ENCODE data around the gene CDHR5.
"Not testable (repeated sequence)": the region's sequence is repeated elsewhere in the genome, so short reads cannot be mapped to it uniquely, and the experiment has no call there.

Gene CDHR5

DNA sequence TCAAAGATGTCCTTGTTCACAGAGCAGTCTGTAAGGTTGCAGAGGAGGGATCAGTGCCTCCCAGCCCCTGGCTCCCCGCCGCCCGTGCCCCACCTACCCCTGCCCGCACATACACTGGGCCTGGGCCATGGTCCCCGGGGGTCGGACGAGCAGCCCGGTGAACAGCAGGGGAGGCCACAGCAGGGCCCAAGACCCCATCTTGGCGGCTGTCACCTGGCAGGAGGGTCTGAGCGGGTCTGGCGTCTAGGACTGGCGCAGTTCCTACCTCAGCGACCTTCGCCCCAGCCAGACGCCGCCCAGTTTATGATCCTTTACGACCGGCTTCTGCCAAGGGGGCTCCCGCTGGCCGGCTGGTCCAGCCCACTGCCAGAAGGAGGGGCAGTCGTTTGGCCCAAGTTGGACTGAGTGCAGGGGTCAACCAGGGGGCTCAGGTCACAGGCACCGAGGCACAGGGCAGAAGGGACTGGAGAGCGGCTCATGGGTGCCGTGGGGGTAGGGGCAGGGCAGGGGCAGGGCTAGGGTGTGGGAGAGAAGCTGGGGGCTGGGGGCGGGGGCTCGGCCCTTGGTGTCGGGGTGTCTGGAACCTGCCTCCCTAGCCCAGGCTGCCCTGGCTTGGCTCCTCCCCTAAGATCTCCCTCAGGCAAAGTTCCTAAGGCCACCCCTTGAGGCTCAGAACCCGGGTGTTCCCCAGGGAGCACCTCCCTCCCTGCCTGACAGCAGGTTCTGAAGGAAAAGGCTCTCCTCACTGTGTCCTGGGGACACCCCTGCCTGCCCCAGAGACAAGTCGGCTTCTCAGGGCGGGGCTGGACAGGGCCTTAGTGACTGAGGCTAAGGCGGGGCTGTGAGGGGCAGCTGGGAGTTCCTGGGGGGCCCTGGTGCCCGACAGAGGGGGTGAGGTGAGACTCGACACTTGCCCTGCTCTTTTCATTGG, at the start of gene CDHR5:
Gene CDHR5, minus strand, starts transcription at position 251 of the 931 bp plus-strand sequence. Its CDS starts 53 bp downstream, at position 198.
- DNase-seq = no peak

DNA sequence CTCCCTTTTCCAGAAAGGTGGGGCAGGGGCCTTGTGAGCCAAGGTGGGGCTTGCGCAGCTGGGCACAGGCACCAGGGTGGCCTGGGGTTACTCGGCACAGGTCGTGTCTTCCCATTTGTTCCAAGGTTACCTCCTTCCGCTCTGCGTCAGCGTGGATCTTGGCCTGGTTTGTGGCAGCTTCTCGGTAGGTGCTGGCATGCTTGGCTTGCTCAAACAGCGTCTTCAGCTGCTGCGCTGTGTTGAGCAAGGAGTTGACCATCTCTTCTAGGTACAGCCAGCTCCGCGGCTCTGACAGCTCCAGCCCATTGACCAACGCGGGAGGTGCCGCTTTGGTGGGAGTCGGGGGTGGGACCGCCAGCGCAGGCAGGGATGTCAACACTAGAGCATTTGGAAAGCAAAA, 49.7 kb upstream of the CDHR5 start:
- DNase-seq = no peak

GRCh38 chr11:673866-674265, 49.1 kb upstream of the CDHR5 start:
- DNase-seq = no peak

DNA sequence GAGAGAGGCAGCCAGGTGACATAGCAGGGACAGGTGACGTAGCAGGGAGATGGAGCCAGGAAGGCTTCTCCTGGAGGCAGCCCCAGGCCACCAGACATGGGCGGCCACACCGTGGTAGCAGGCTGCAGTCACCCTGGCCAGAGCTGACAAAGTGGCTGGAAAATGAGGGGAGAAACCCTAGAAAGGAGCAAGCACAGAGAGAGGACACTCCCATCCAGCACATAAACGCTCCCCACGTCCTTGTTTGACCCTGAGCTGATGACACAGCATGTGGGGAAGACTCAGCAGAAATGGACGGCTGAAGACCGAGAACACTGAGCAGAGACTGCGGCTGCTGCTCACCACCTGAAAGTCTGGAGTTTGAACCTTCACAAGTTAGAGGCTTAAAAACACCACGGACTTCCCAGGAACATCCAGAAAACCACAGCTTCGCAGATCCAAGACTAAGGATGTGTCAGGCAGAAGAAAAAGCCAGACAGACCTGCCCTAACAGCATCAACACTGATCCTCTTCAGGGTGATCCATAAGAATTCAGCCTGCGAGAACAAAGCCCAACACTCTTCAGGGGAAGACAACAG, 41.0 kb upstream of the CDHR5 start:
- DNase-seq = no peak

- DNase-seq = no peak
Observed at GRCh38 chr11:665062-665703, 40.4 kb upstream of the CDHR5 start.

GRCh38 chr11:662689-663274, 38.0 kb upstream of the CDHR5 start:
- peak; percentile 67 for DNase-seq

DNA sequence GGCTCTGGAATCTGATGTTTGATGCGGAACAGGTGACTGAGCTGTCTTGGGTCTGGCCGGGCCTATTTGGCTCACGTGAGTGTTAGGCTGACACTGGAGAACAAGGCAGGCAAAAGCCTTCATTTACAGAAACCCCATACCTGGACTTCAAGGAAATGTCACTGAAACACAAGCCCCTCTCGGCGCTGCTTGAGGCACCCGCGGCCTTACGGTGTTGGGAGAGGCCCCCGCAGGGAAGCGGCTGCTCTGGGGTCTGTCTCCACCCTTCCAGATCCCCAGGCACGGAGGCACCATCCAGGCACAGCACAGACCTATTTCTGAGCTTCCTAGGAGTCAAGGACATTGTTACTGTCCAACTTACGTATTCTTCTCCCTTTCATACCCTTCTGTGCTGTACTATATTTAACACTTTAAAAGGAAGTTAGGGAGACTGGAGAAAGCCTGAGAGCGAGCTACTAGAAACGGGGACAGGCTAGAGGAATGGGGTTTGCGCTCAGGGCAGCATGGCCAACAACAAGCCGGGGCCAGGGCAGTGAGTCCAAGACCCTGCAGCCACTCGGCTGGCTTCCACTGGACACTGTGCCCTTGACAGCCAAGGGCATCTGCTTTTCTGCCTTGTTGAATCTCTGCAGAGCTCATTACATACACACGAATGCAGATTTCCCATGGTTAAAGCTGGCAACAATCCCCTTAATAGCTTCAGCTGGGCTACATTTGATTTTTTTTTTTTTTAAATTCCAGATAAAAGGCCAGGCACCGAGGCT, 36.1 kb upstream of the CDHR5 start:
- DNase-seq = no peak

- no peak for DNase-seq
Observed at GRCh38 chr11:660281-660680, 35.5 kb upstream of the CDHR5 start.

- no peak for DNase-seq
Observed at GRCh38 chr11:659532-660085, 34.9 kb upstream of the CDHR5 start.

GRCh38 chr11:657691-658126, 33.0 kb upstream of the CDHR5 start:
- no peak for DNase-seq

GRCh38 chr11:656866-657265, 32.1 kb upstream of the CDHR5 start:
- no peak for DNase-seq

DNA sequence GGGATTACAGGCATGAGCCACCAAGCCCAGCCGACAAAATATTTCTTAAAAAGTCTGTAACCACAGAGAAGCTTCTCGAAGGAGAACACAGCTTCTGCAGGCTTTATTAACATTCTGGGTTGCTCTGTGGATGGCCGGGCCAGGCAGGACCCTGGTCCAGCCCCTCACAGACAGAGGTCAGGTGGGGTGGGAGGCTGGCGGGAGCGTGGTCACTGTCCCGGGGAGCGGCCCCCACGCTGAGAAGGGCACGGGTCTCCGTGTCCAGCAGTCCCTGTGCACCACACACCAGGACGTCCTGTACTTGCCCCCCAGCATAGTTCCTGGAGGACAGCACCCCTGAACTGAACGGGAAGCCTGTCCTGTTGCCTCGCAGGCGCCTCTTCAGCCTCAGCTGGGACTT, 31.7 kb upstream of the CDHR5 start:
- no peak for DNase-seq

GRCh38 chr11:655036-655726, 30.4 kb upstream of the CDHR5 start:
- no peak for DNase-seq

DNA sequence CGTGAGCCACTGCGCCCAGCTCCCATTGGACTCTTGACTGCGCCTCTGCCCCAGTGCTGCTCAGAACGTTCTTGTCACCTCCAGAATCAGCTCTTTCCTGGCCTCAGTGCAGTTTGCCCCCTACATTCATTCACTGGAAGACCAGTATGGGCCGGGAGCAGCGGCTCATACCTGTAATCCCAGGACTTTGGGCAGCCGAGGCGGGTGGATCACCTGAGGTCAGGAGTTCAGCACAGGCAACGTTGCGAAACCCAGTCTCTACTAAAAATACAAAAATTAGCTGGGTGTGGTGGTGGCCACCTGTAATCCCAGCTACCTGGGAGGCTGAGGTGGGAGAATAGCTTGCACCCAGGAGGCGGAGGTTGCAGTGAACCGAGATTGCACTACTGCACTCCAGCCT, 29.7 kb upstream of the CDHR5 start:
- not testable (repeated sequence) for DNase-seq

DNA sequence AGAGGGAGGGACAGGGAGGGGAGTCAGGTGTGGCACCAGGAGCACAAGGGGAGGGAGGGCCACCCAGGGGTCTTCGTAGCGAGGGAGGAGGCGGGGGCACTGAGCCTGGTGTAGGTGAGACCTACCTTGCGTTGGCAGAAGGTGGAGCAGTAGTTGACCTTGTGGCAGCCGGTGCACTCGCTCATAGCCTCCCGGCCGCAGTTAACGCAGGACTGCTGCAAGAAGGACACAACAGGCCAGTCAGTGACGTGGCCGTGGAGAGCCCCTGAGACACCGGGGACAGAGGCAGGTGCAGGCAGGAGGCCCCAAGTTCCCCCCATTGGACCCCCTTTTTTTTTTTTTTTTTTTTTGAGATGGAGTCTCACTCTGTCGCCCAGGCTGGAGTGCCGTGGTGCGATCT, 29.1 kb upstream of the CDHR5 start:
- DNase-seq = no peak

- DNase-seq = not testable (repeated sequence)
Observed at GRCh38 chr11:653136-653535, 28.4 kb upstream of the CDHR5 start.

DNA sequence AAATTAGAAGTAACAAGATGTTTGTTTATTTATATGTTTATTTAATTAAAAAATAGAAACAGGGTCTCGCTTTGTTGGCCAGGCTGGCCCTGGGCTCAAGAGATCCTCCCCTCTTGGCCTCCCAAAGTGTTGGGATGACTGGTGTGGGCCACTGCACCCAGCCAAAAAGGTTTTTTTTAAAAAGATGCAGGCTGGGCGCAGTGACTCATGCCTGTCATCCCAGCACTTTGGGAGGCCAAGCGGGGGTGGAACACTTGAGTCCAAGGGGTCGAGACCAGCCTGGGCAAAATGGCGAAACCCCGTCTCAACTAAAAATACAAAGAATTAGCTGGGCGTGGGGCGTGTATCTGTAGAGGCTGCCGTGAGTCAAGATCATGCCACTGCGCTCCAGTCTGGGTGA, 25.7 kb upstream of the CDHR5 start:
- DNase-seq = no peak

- DNase-seq = not testable (repeated sequence)
Observed at GRCh38 chr11:647672-648158, 23.0 kb upstream of the CDHR5 start.

DNA sequence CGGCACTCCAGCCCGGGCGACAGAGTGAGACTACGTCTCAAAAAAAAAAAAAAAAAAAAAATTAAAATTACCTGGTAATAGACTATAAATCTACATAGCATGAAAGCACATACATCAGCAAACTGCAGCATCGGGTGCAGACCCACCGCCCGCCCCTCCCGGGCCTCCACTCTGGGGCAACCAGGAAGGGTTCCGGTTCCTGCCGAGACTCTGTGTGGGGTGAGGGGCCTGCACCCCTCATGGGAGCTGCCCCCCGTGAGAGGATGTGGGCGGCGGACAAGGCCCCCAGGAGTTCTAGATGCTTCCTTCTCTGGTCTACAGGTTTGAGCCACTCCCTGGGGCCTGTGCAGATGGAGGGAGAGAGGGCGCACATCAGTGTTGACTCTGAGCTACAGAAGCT, 21.5 kb upstream of the CDHR5 start:
- no peak for DNase-seq

GRCh38 chr11:645536-645935, 20.8 kb upstream of the CDHR5 start:
- no peak for DNase-seq
